Lower lobe of right lung (tissue), 2 donors: ENCODE data around the gene MCM6. TPM values are rescaled to one million over a fixed set of nuclear protein-coding genes. Genes with fewer than 3 reads are reported as not detected.

Source experiments
- ATAC-seq, 2 donors: fragments of 200-7000 bp; cut with Tn5 transposase; one replicate each; pipeline ENCODE4 v1.9.1; 2020 to 2022; ENCODE audit warnings: mild to moderate bottlenecking in 2 of 2, moderate library complexity in 2 of 2
- DNase-seq: peaks from one replicate; pipeline ENCODE4 v3.0.0-alpha.2; 2020
- H3K27ac ChIP-seq: fragments of 200-600 bp; one replicate; pipeline ENCODE4 v1.8.0; 2022
- H3K27me3 ChIP-seq: fragments of 200-600 bp; one replicate; pipeline ENCODE4 v1.8.0; 2022; ENCODE audit warnings: low read depth
- H3K36me3 ChIP-seq: fragments of 200-600 bp; one replicate; pipeline ENCODE4 v1.8.0; 2022; ENCODE audit warnings: mild to moderate bottlenecking
- H3K4me1 ChIP-seq: fragments of 200-600 bp; one replicate; pipeline ENCODE4 v1.8.0; 2022
- H3K4me3 ChIP-seq: fragments of 200-600 bp; one replicate; pipeline ENCODE4 v1.8.0; 2022; ENCODE audit warnings: mild to moderate bottlenecking
- H3K9me3 ChIP-seq: fragments of 200-600 bp; one replicate; pipeline ENCODE4 v1.8.0; 2022
- intact Hi-C: fragments of 100-400 bp; cut with DNase I; formaldehyde crosslinking; loops from one replicate; pipeline ENCODE4 v1.11.0; 2022
- total RNA-seq: library from RNA; stranded (reverse); fragmentation: NEBNext Ultra II Directional; extraction: Animal tissue kit (Norgen Biotek cat#: 25700); gene quantifications from one replicate; pipeline ENCODE4 v1.2.1, GENCODE V29; 2021
- TF ChIP-seq, protein P1 (sequence below): fragments of 200-600 bp; IDR thresholded peaks from one replicate; pipeline ENCODE4 v1.8.0; 2022; ENCODE audit warnings: antibody characterized with exemption, mild to moderate bottlenecking
- donor health status: DM: no; HTN: yes; CAD: no; lungs with severe emphysema.

The MCM6 gene
- total RNA-seq, 1 donor from 2014 or later, result 8.7 TPM

GRCh38 chr2:135840601-135841000, 35.6 kb downstream of the MCM6 start:
- Histone ChIP-seq H3K36me3 (peaks cover 31% of the 10 kb centered on the region), H3K4me3 (peak overlapping the region; percentile 15), H3K4me1 (peaks cover 16% of the 10 kb centered on the region), H3K27me3 (no peaks in the 10 kb centered on the region), H3K27ac (peak overlapping the region; percentile 59), H3K9me3 (no peaks in the 10 kb centered on the region)
- ATAC-seq, result peak; percentile 57 to 75
- intact Hi-C loops, result no loop called here
- DNase-seq, result no peak
- TF ChIP-seq, protein P1, sequence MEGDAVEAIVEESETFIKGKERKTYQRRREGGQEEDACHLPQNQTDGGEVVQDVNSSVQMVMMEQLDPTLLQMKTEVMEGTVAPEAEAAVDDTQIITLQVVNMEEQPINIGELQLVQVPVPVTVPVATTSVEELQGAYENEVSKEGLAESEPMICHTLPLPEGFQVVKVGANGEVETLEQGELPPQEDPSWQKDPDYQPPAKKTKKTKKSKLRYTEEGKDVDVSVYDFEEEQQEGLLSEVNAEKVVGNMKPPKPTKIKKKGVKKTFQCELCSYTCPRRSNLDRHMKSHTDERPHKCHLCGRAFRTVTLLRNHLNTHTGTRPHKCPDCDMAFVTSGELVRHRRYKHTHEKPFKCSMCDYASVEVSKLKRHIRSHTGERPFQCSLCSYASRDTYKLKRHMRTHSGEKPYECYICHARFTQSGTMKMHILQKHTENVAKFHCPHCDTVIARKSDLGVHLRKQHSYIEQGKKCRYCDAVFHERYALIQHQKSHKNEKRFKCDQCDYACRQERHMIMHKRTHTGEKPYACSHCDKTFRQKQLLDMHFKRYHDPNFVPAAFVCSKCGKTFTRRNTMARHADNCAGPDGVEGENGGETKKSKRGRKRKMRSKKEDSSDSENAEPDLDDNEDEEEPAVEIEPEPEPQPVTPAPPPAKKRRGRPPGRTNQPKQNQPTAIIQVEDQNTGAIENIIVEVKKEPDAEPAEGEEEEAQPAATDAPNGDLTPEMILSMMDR, result no peak

DNA sequence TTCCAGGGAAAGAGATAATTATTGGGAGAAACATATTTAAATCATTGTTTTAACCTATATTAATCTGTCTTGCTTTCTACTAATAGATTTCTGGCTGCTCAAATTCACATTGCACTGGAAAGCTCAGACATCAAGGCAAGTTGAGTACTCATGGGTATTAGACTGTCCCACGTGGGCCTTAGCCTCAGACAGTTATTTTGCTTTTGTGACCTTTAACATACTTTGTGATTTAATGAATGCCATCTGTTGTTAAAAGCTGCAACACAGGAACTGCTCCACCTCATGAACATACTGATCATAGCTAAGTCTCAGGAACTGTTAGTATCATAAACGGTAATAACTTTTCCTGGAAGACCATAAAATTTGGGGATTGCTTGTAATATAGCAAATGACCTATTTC, 36.5 kb downstream of the MCM6 start:
- ATAC-seq (peak in 1 of 2 donors; percentile 46), DNase-seq (no peak)
- H3K27ac ChIP-seq, result no peak overlapping the region

DNA sequence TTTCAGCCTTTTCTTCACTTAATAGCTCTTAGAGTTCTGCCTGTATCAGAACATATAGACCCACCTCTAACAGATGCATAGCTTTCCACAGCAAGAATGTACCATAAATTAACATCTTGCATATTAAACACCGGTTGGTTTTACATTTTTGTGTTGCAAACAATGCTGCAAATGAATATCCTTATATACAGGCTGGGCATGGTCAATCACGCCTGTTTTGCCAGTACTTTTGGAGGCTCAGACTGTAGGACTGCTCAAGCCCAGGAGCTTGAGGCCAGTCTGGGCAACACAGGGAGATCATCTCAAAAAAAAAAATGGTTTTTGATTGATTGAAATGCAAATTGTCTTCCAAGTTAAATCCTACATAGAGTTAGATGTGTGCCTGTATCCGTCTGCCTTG, 37.7 kb downstream of the MCM6 start:
- H3K4me1 ChIP-seq, result peaks cover 16% of the 10 kb centered on the region
- intact Hi-C loops, result no loop called here
- H3K4me3 ChIP-seq, result no peak overlapping the region
- ATAC-seq (no peak), DNase-seq (no peak)
- H3K27me3 ChIP-seq, result no peaks in the 10 kb centered on the region
- peaks cover 11% of the 10 kb centered on the region for H3K36me3 ChIP-seq
- TF ChIP-seq, protein P1, result no peak
- no peaks in the 10 kb centered on the region for H3K9me3 ChIP-seq
- H3K27ac ChIP-seq, result no peak overlapping the region

More for the DNA sequence above, 36.5 kb downstream of the MCM6 start:
- H3K36me3 ChIP-seq, result peaks cover 23% of the 10 kb centered on the region
- no peaks in the 10 kb centered on the region for H3K27me3 ChIP-seq
- H3K4me3 ChIP-seq, result no peak overlapping the region
- intact Hi-C loops, result no loop called here
- TF ChIP-seq, protein P1, result no peak
- peaks cover 16% of the 10 kb centered on the region for H3K4me1 ChIP-seq
- no peaks in the 10 kb centered on the region for H3K9me3 ChIP-seq

DNA sequence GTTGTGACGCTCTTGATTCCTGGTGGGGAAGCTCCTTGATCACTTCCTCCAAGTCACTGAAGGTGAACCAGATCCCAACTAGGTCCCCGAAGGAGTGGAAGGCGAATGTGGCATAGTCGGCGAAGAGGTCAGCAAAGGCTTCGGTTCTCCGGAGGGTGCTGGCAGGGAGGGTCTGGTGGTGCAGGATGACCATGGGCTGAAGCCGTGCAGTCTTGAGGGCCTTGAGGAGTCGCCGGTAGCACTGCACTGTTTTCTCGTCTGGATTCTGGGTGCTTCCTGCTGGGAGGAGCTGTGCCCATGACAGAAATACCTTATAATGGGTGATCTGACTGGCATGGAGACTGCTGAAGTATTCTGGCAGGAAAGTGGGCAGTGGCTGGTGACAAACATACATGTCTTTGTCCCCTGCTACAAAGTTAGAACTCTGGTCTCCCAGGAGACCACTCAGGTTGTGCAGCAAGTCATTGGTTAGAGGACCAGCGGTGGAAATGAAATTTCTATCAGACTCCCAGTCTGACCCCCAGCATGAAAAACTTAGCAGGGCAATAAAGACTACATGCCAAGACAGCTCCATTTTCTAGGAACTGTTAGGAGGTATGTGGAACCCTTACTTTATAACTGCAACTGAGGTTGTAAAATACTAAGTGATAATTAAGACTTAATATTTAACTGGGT, 39.5 kb downstream of the MCM6 start, which contains the start of gene LCT:
Gene LCT (minus strand): TSS at position 589 of the 675 bp plus-strand sequence. CDS start 15 bp downstream, at position 574.
- Histone ChIP-seq H3K4me1 (peaks cover 16% of the 10 kb centered on the region), H3K27me3 (no peaks in the 10 kb centered on the region), H3K36me3 (no peaks in the 10 kb centered on the region), H3K4me3 (no peak within 1 kb of the TSS), H3K27ac (no peak within 1 kb of the TSS), H3K9me3 (no peaks in the 10 kb centered on the region)
- ATAC-seq (no peak), DNase-seq (no peak)
- TF ChIP-seq, protein P1, result no peak
- intact Hi-C loops, result no loop called here

DNA sequence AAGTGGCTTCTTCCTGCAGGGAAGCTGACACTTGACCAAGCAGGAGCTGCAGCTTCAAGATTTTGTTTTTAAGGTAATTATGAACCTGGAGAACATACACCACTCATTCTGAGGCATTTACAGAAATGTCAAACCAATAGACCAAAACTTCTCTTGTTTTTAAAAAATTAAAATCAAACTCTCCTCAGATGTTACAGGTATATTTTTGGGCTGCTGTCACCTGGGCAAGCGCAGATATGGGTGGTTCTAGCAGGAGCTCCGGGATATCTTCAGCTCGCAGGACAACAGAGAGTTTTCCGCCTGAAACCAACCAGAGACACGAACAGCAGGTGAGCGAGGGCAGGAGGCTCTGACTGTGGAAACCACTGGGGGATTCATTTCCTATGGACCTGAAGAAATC, 43.4 kb downstream of the MCM6 start:
- Histone ChIP-seq H3K36me3 (no peaks in the 10 kb centered on the region), H3K9me3 (no peaks in the 10 kb centered on the region), H3K27me3 (no peaks in the 10 kb centered on the region), H3K4me3 (no peak overlapping the region), H3K27ac (no peak overlapping the region), H3K4me1 (no peaks in the 10 kb centered on the region)
- ATAC-seq (no peak), DNase-seq (no peak)
- intact Hi-C loops, result no loop called here
- TF ChIP-seq, protein P1, result no peak
